ENCODE results near the gene HSPA2. TPM values are rescaled to one million over a fixed set of nuclear protein-coding genes. Genes with fewer than 3 reads are reported as not detected.

Gene HSPA2
- total and polyA plus RNA-seq, 2 of the 13 experiments (the other 11 are each of a cell fraction or from before 2014, with no cell fraction given): 0.15 to 0.27 TPM

DNA sequence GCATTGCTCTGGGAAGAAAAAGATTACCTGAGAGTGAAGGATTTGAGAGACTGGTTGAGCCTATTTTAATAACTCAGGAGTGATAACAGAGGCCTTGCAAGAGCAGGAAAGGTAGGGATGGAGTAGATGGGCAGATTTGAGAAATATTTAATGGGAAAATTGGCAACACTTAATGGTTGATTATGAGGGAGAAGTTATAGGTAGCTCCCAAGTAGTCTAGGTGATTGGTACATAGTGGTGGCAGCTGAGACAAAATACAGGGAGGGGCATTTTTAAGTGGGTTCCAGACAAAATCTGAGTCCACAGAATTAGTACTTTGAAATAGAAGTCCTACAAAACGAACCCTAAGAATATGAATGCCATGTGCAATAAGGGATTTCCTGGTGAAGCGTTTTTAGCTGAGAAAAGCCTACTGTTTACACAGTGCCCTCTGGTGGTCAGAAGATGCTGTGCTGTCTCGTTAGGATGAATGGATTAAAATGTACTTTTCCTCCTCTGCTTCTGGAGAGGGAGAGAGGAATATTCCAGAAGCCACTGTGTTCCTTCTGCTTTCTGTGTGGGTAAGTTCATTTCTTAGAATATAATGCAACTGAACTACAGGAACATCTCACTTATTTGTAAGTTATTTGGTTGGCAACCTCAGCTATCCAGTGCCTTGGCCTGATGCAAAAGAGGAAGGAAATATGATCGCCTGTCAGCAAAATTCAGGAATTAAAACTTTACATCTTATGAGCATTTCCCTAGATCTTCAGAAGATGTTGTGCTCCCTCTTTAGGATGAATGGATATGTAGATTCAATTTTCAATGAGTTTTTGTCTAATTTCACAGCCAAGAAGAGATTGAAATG is 29.5 kb upstream of the HSPA2 start (continued):
- TF ChIP-seq, protein P1, sequence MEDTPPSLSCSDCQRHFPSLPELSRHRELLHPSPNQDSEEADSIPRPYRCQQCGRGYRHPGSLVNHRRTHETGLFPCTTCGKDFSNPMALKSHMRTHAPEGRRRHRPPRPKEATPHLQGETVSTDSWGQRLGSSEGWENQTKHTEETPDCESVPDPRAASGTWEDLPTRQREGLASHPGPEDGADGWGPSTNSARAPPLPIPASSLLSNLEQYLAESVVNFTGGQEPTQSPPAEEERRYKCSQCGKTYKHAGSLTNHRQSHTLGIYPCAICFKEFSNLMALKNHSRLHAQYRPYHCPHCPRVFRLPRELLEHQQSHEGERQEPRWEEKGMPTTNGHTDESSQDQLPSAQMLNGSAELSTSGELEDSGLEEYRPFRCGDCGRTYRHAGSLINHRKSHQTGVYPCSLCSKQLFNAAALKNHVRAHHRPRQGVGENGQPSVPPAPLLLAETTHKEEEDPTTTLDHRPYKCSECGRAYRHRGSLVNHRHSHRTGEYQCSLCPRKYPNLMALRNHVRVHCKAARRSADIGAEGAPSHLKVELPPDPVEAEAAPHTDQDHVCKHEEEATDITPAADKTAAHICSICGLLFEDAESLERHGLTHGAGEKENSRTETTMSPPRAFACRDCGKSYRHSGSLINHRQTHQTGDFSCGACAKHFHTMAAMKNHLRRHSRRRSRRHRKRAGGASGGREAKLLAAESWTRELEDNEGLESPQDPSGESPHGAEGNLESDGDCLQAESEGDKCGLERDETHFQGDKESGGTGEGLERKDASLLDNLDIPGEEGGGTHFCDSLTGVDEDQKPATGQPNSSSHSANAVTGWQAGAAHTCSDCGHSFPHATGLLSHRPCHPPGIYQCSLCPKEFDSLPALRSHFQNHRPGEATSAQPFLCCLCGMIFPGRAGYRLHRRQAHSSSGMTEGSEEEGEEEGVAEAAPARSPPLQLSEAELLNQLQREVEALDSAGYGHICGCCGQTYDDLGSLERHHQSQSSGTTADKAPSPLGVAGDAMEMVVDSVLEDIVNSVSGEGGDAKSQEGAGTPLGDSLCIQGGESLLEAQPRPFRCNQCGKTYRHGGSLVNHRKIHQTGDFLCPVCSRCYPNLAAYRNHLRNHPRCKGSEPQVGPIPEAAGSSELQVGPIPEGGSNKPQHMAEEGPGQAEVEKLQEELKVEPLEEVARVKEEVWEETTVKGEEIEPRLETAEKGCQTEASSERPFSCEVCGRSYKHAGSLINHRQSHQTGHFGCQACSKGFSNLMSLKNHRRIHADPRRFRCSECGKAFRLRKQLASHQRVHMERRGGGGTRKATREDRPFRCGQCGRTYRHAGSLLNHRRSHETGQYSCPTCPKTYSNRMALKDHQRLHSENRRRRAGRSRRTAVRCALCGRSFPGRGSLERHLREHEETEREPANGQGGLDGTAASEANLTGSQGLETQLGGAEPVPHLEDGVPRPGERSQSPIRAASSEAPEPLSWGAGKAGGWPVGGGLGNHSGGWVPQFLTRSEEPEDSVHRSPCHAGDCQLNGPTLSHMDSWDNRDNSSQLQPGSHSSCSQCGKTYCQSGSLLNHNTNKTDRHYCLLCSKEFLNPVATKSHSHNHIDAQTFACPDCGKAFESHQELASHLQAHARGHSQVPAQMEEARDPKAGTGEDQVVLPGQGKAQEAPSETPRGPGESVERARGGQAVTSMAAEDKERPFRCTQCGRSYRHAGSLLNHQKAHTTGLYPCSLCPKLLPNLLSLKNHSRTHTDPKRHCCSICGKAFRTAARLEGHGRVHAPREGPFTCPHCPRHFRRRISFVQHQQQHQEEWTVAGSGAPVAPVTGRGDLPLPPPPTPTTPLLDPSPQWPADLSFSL (CRISPR knock-in tag; IDR thresholded peaks at IDR 0.05): no peak
- TF ChIP-seq ZFP41 (CRISPR knock-in tag; IDR thresholded peaks at IDR 0.05; ENCODE audit: borderline replicate concordance) (no peak), HNF4G (IDR thresholded peaks at IDR 0.05; ENCODE audit: borderline replicate concordance, low read depth, low read length) (no peak), HNF4G (CRISPR knock-in tag; IDR thresholded peaks at IDR 0.05; ENCODE audit: borderline replicate concordance, low read depth) (no peak), STAG1 (CRISPR knock-in tag; IDR thresholded peaks at IDR 0.05) (peak; percentile 66), ZNF703 (CRISPR knock-in tag; IDR thresholded peaks at IDR 0.05; ENCODE audit: borderline replicate concordance) (no peak), ZSCAN20 (CRISPR knock-in tag; IDR thresholded peaks at IDR 0.05; ENCODE audit: borderline replicate concordance) (0 out of 2 replicates have a peak, but pooled peaks have one; percentile 50), RFXAP (CRISPR knock-in tag; IDR thresholded peaks at IDR 0.05; ENCODE audit: borderline replicate concordance) (0 out of 2 replicates have a peak, but pooled peaks have one; percentile 29), NPAS2 (CRISPR knock-in tag; IDR thresholded peaks at IDR 0.05; ENCODE audit: borderline replicate concordance) (no peak), ZNF124 (CRISPR knock-in tag; IDR thresholded peaks at IDR 0.05) (no peak), DNMT1 (CRISPR knock-in tag; IDR thresholded peaks at IDR 0.05) (no peak), ZSCAN12 (CRISPR knock-in tag; IDR thresholded peaks at IDR 0.05) (0 out of 2 replicates have a peak, but pooled peaks have one; percentile 27), ARNT (IDR thresholded peaks at IDR 0.05) (no peak)
- TF ChIP-seq, protein P2, sequence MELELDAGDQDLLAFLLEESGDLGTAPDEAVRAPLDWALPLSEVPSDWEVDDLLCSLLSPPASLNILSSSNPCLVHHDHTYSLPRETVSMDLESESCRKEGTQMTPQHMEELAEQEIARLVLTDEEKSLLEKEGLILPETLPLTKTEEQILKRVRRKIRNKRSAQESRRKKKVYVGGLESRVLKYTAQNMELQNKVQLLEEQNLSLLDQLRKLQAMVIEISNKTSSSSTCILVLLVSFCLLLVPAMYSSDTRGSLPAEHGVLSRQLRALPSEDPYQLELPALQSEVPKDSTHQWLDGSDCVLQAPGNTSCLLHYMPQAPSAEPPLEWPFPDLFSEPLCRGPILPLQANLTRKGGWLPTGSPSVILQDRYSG (CRISPR knock-in tag; IDR thresholded peaks at IDR 0.05): no peak
- TF ChIP-seq, protein P3, sequence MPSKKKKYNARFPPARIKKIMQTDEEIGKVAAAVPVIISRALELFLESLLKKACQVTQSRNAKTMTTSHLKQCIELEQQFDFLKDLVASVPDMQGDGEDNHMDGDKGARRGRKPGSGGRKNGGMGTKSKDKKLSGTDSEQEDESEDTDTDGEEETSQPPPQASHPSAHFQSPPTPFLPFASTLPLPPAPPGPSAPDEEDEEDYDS (CRISPR knock-in tag; IDR thresholded peaks at IDR 0.05): no peak
- TF ChIP-seq, protein P4, sequence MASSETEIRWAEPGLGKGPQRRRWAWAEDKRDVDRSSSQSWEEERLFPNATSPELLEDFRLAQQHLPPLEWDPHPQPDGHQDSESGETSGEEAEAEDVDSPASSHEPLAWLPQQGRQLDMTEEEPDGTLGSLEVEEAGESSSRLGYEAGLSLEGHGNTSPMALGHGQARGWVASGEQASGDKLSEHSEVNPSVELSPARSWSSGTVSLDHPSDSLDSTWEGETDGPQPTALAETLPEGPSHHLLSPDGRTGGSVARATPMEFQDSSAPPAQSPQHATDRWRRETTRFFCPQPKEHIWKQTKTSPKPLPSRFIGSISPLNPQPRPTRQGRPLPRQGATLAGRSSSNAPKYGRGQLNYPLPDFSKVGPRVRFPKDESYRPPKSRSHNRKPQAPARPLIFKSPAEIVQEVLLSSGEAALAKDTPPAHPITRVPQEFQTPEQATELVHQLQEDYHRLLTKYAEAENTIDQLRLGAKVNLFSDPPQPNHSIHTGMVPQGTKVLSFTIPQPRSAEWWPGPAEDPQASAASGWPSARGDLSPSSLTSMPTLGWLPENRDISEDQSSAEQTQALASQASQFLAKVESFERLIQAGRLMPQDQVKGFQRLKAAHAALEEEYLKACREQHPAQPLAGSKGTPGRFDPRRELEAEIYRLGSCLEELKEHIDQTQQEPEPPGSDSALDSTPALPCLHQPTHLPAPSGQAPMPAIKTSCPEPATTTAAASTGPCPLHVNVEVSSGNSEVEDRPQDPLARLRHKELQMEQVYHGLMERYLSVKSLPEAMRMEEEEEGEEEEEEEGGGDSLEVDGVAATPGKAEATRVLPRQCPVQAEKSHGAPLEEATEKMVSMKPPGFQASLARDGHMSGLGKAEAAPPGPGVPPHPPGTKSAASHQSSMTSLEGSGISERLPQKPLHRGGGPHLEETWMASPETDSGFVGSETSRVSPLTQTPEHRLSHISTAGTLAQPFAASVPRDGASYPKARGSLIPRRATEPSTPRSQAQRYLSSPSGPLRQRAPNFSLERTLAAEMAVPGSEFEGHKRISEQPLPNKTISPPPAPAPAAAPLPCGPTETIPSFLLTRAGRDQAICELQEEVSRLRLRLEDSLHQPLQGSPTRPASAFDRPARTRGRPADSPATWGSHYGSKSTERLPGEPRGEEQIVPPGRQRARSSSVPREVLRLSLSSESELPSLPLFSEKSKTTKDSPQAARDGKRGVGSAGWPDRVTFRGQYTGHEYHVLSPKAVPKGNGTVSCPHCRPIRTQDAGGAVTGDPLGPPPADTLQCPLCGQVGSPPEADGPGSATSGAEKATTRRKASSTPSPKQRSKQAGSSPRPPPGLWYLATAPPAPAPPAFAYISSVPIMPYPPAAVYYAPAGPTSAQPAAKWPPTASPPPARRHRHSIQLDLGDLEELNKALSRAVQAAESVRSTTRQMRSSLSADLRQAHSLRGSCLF (CRISPR knock-in tag; IDR thresholded peaks at IDR 0.05; ENCODE audit: borderline replicate concordance): no peak
